A172 (cell line): ENCODE measurements around the gene CYP20A1. TPM values are rescaled to one million over a fixed set of nuclear protein-coding genes. Genes with fewer than 3 reads are reported as not detected.

Source experiments
- total RNA-seq: library from RNA; depleted of rRNA; stranded (reverse); fragments of >200 nt; shearing (Covaris generic); gene quantifications from 2 replicates; pipeline ENCODE4 v1.2.3, GENCODE V29; 2014; rRNA removed

The CYP20A1 gene
- total RNA-seq, 1 experiment from 2014 or later: 23.1 TPM

Other genes starting within 250 kb of the CYP20A1 start
- 11.4 and 16.6 TPM in 2 replicates for gene NBEAL1, start 224.1 kb upstream of the CYP20A1 start, total RNA-seq
- gene ABI2, start 89.4 kb downstream of the CYP20A1 start, total RNA-seq: 57.9 and 64.0 TPM in 2 replicates